Panc1 (cell line): ENCODE data around the gene OVOL1. TPM values are rescaled to one million over a fixed set of nuclear protein-coding genes. Genes with fewer than 3 reads are reported as not detected.

Experiments
- ATAC-seq: fragments of 200-7000 bp; cut with Tn5 transposase; 2 replicates; pipeline ENCODE4 v1.9.1; 2020; ENCODE audit warnings: mild to moderate bottlenecking, moderate library complexity
- BruUV-seq: library from RNA; stranded (reverse); fragments of 400-500 nt; replicated peaks from 2 replicates; lab custom pipeline; 2021; lab: Mats Ljungman, UMichigan
- CTCF ChIA-PET: fragments of 300-600 bp; sonication (Branson Sonifier 250); formaldehyde crosslinking; loops from one replicate; lab custom pipeline; 2022; ENCODE audit warnings: antibody characterized with exemption; lab: Charles Lee
- POLR2A ChIA-PET: fragments of 300-600 bp; sonication (Branson Sonifier 250); formaldehyde crosslinking; loops from one replicate; lab custom pipeline; 2022; ENCODE audit warnings: antibody characterized with exemption; lab: Charles Lee
- DNase-seq: peaks from one replicate; pipeline ENCODE4 v3.0.0-alpha.2; 2010; ENCODE audit warnings: low read depth, low spot score
- H3K27ac ChIP-seq: 2 replicates; pipeline ENCODE4 v1.5.1; 2011; ENCODE audit warnings: mild to moderate bottlenecking, low read length, inconsistent platforms
- H3K27me3 ChIP-seq: fragments of 200-500 bp; sonication (Bioruptor generic); 2 replicates; pipeline ENCODE4 v1.6.0; 2014; ENCODE audit warnings: low read length, inconsistent platforms; ENCODE audit not compliant: control insufficient read depth, insufficient read depth
- H3K36me3 ChIP-seq: fragments of 200-500 bp; sonication (Bioruptor generic); 2 replicates; pipeline ENCODE4 v1.5.1; 2014; ENCODE audit warnings: inconsistent platforms, mild to moderate bottlenecking, low read length, moderate library complexity; ENCODE audit not compliant: control insufficient read depth, insufficient read depth
- H3K4me1 ChIP-seq: 2 replicates; pipeline ENCODE4 v1.5.1; 2011; ENCODE audit warnings: inconsistent platforms, mild to moderate bottlenecking, low read length, moderate library complexity; ENCODE audit not compliant: control insufficient read depth, insufficient read depth
- H3K4me3 ChIP-seq, 2 experiments: 2 replicates each; pipeline ENCODE4 v1.5.1; 2011 to 2012; ENCODE audit warnings: low read depth in 2 of 2, low read length in 2 of 2, mild to moderate bottlenecking in 2 of 2, inconsistent platforms in 1 of 2, moderate library complexity in 1 of 2
- H3K9me3 ChIP-seq: fragments of 200-500 bp; sonication (Bioruptor generic); 2 replicates; pipeline ENCODE4 v1.5.1; 2014; ENCODE audit warnings: low read depth, mild to moderate bottlenecking, inconsistent platforms, low read length, moderate library complexity; ENCODE audit not compliant: control insufficient read depth, insufficient read depth
- CTCF ChIP-seq: fragments of 450-650 bp; IDR thresholded peaks from 2 replicates; pipeline ENCODE4 v1.5.1; 2017; ENCODE audit warnings: mild to moderate bottlenecking
- POLR2AphosphoS5 ChIP-seq: IDR thresholded peaks from 2 replicates; pipeline ENCODE4 v1.6.1; 2012; ENCODE audit warnings: mild to moderate bottlenecking, low read depth, low read length, moderate library complexity
- REST ChIP-seq, 2 experiments: IDR thresholded peaks; 2 replicates each; pipeline ENCODE4 v1.6.1; 2011 to 2012; ENCODE audit warnings: low read depth in 2 of 2, control low read depth in 1 of 2, low read length in 1 of 2, mild to moderate bottlenecking in 1 of 2, moderate library complexity in 1 of 2; ENCODE audit not compliant: insufficient read depth in 1 of 2
- SIN3A ChIP-seq: IDR thresholded peaks from 2 replicates; pipeline ENCODE4 v1.6.1; 2012; ENCODE audit warnings: low read depth, mild to moderate bottlenecking, low read length, moderate library complexity, borderline replicate concordance; ENCODE audit not compliant: insufficient read depth
- TCF7L2 ChIP-seq: IDR thresholded peaks from 2 replicates; pipeline ENCODE4 v1.6.1; 2011; ENCODE audit warnings: mild to moderate bottlenecking, low read depth, low read length, inconsistent platforms
- in situ Hi-C: cut with HindIII; loops from 2 replicates; pipeline ENCODE4 v1.10.0; 2016; ENCODE audit warnings: low sequenced_read_pairs, low pct_unique_long_range_greater_than_20kb
- intact Hi-C: fragments of 100-400 bp; cut with micrococcal nuclease; formaldehyde crosslinking; loops from one replicate; pipeline ENCODE4 v1.10.0; 2022; ENCODE audit not compliant: unreplicated experiment
- total RNA-seq: library from RNA; stranded (reverse); gene quantifications from one replicate; pipeline ENCODE4 v1.2.1, GENCODE V29; 2021; ENCODE audit not compliant: unreplicated experiment

Gene OVOL1
- total RNA-seq, 1 experiment from 2014 or later: 0.23 TPM

- no peak overlapping the region for H3K4me3 ChIP-seq
- intact Hi-C loops: no loop called here
- no peak for TF ChIP-seq SIN3A
- POLR2A ChIA-PET: interaction anchor here (0.5 kb wide), 1 partner anchor 426 kb away, joined by 3 read pairs; no protein-coding TSS in a partner anchor
- no peak for DNase-seq
- no TSS peak for BruUV-seq
- H3K27ac ChIP-seq: no peak overlapping the region
- ATAC-seq: peak; percentile 42; the same call in 1 of the 2 replicates
- H3K27me3 ChIP-seq: no peaks in the 10 kb centered on the region
- H3K9me3 ChIP-seq: no peaks in the 10 kb centered on the region
- no peaks in the 10 kb centered on the region for H3K4me1 ChIP-seq
- no peaks in the 10 kb centered on the region for H3K36me3 ChIP-seq
- CTCF ChIA-PET: no interaction called here
- in situ Hi-C loops: no loop called here
These were observed 22.0 kb downstream of the OVOL1 start for GRCh38 chr11:65808744-65809341.

- Histone ChIP-seq H3K9me3 (no peaks in the 10 kb centered on the region), H3K4me1 (no peaks in the 10 kb centered on the region), H3K27ac (no peak overlapping the region), H3K4me3 (no peak overlapping the region), H3K36me3 (no peaks in the 10 kb centered on the region), H3K27me3 (no peaks in the 10 kb centered on the region)
- TF ChIP-seq TCF7L2: no peak
- intact Hi-C loops: no loop called here
- in situ Hi-C loops: no loop called here
- ATAC-seq (no peak), DNase-seq (no peak)
- POLR2A ChIA-PET: no interaction called here
- CTCF ChIA-PET: interaction anchor here (0.7 kb wide), 1 partner anchor 451 kb away, joined by 3 read pairs; no protein-coding TSS in a partner anchor
- BruUV-seq: no TSS peak
These were observed 22.6 kb downstream of the OVOL1 start for GRCh38 chr11:65809496-65809895.

GRCh38 chr11:65810046-65810868 is 23.4 kb downstream of the OVOL1 start:
- no peaks in the 10 kb centered on the region for H3K36me3 ChIP-seq
- peak; percentile 55 for ATAC-seq
- no peaks in the 10 kb centered on the region for H3K9me3 ChIP-seq
- no peak overlapping the region for H3K27ac ChIP-seq
- intact Hi-C loops: no loop called here
- BruUV-seq: no TSS peak
- H3K4me1 ChIP-seq: no peaks in the 10 kb centered on the region
- no peak for TF ChIP-seq SIN3A
- TF ChIP-seq CTCF: no peak
- no peak for TF ChIP-seq TCF7L2
- no peak for TF ChIP-seq REST (IDR thresholded peaks at IDR 0.05; ENCODE audit: insufficient read depth in 1 of 2, low read depth in 2 of 2, low read length in 1 of 2)
- TF ChIP-seq POLR2AphosphoS5: no peak
- CTCF ChIA-PET: interaction anchor here (0.5 to 0.7 kb wide), 2 partner anchors 78 to 450 kb away, joined by 3 to 6 read pairs; partner anchors contain the start of gene FIBP
- POLR2A ChIA-PET: no interaction called here
- in situ Hi-C loops: loop anchor here (5.0 kb wide), 1 partner anchor 48 kb away; no protein-coding TSS in a partner anchor
- H3K27me3 ChIP-seq: no peaks in the 10 kb centered on the region
- DNase-seq: no peak
- H3K4me3 ChIP-seq: no peak overlapping the region
